GM23338 (cell line): ENCODE results near the gene PCDH12.

Experiments used
- EZH2 ChIP-seq: fragments of 200-600 bp; sonication (generic); IDR thresholded peaks from one replicate; pipeline ENCODE4 v1.8.0; 2017; ENCODE audit warnings: antibody characterized with exemption, mild to moderate bottlenecking, low read depth; ENCODE audit not compliant: unreplicated experiment
- POLR2AphosphoS5 ChIP-seq: IDR thresholded peaks from 2 replicates; pipeline ENCODE4 v1.6.1; 2016; ENCODE audit warnings: antibody characterized with exemption, low read depth
- TF ChIP-seq, protein P1 (sequence below), 2 experiments: fragments of 200-600 bp in 1 of 2; sonication (generic) in 1 of 2; conservative IDR thresholded peaks; 2 replicates each; pipeline versions ENCODE4 v1.5.1 to v1.6.1; 2016 to 2017; ENCODE audit warnings: antibody characterized with exemption in 2 of 2, low read depth in 2 of 2, mild to moderate bottlenecking in 2 of 2, moderate library complexity in 1 of 2

DNA sequence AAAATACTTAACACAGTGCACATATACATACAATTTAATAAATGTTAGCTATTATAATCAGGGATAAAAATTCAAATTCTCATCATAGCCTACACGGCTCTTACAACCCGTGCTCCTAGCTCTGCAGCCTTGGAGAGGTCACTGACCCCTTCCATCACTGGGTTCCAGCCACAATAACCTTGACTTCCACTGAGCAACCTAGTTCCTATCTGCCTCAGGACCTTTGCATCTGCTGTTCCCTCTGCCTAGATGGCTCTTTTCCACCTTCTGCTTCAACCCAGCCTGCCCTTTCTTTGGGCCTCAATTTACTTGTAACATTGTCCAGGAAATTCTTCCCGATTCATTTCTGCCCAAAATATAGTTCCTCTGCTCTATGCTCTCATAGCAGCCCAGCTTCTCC lies 43.2 kb downstream of the PCDH12 start:
- TF ChIP-seq EZH2: no peak
- no peak for TF ChIP-seq POLR2AphosphoS5
- TF ChIP-seq, protein P1, sequence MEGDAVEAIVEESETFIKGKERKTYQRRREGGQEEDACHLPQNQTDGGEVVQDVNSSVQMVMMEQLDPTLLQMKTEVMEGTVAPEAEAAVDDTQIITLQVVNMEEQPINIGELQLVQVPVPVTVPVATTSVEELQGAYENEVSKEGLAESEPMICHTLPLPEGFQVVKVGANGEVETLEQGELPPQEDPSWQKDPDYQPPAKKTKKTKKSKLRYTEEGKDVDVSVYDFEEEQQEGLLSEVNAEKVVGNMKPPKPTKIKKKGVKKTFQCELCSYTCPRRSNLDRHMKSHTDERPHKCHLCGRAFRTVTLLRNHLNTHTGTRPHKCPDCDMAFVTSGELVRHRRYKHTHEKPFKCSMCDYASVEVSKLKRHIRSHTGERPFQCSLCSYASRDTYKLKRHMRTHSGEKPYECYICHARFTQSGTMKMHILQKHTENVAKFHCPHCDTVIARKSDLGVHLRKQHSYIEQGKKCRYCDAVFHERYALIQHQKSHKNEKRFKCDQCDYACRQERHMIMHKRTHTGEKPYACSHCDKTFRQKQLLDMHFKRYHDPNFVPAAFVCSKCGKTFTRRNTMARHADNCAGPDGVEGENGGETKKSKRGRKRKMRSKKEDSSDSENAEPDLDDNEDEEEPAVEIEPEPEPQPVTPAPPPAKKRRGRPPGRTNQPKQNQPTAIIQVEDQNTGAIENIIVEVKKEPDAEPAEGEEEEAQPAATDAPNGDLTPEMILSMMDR (conservative IDR thresholded peaks at IDR 0.05; ENCODE audit: low read depth in 2 of 2): no peak
